HEK293 (cell line): ENCODE results near the gene TTLL3.
A peak's percentile ranks its signal among the peaks of the same experiment; 100 is the strongest.

Experiments
- CTCF ChIA-PET: fragments of 350-600 bp; formaldehyde crosslinking; extraction: SDS; loops from one replicate; lab custom pipeline; 2021; ENCODE audit warnings: antibody characterized with exemption; lab: Yijun Ruan, JAX
- POLR2A ChIA-PET: fragments of 300-600 bp; formaldehyde crosslinking; extraction: SDS; loops from one replicate; lab custom pipeline; 2020; ENCODE audit warnings: antibody characterized with exemption, inconsistent platforms; lab: Yijun Ruan, JAX
- H3K27ac ChIP-seq: fragments of 200-500 bp; sonication (Bioruptor generic); 2 replicates; pipeline ENCODE4 v1.5.1; 2014; ENCODE audit warnings: low read depth, low read length, control low read depth, inconsistent platforms; ENCODE audit errors: extremely low read depth
- H3K36me3 ChIP-seq, 2 experiments: fragments of 200-500 bp in 1 of 2; sonication (Bioruptor generic) in 1 of 2; 1 replicate in 1 of 2; 2 replicates in 1 of 2; pipeline ENCODE4 v1.5.1; 2014 to 2017; ENCODE audit warnings: inconsistent platforms in 2 of 2, low read length in 2 of 2; ENCODE audit not compliant: control insufficient read depth in 2 of 2, insufficient read depth in 1 of 2
- H3K4me1 ChIP-seq: fragments of 200-500 bp; sonication (Bioruptor generic); 2 replicates; pipeline ENCODE4 v1.5.1; 2014; ENCODE audit warnings: mild to moderate bottlenecking, low read length, inconsistent platforms; ENCODE audit not compliant: control insufficient read depth, insufficient read depth
- H3K4me3 ChIP-seq: 2 replicates; pipeline ENCODE4 v1.5.1; 2011; ENCODE audit warnings: low read depth, mild to moderate bottlenecking, control low read depth, low read length, moderate library complexity
- H3K9me3 ChIP-seq: fragments of 200-500 bp; sonication (Bioruptor generic); 2 replicates; pipeline ENCODE4 v1.5.1; 2014; ENCODE audit warnings: low read depth, low read length, inconsistent platforms; ENCODE audit not compliant: control insufficient read depth, insufficient read depth
- GLIS1 ChIP-seq: fragments of 450-650 bp; formaldehyde crosslinking; IDR thresholded peaks from 2 replicates; pipeline ENCODE4 v1.5.1; 2016; ENCODE audit warnings: missing biosample characterization, missing genetic modification characterization
- HOXA7 ChIP-seq: sonication (generic); formaldehyde crosslinking; IDR thresholded peaks from 2 replicates; pipeline ENCODE4 v1.8.1; 2022; ENCODE audit warnings: missing genetic modification reagents, borderline replicate concordance
- TRIM28 ChIP-seq: IDR thresholded peaks from 2 replicates; pipeline ENCODE4 v1.6.1; 2011; ENCODE audit warnings: low read length, control low read depth, borderline replicate concordance
- ZBTB17 ChIP-seq: fragments of 450-650 bp; formaldehyde crosslinking; IDR thresholded peaks from 2 replicates; pipeline ENCODE4 v1.5.1; 2016; ENCODE audit warnings: missing biosample characterization, missing genetic modification characterization
- ZBTB20 ChIP-seq: fragments of 450-650 bp; formaldehyde crosslinking; IDR thresholded peaks from 2 replicates; pipeline ENCODE4 v1.5.1; 2016; ENCODE audit warnings: missing biosample characterization, missing genetic modification characterization
- ZFHX2 ChIP-seq: fragments of 450-650 bp; formaldehyde crosslinking; conservative IDR thresholded peaks from 2 replicates; pipeline ENCODE4 v1.5.1; 2016; ENCODE audit warnings: missing biosample characterization, missing genetic modification characterization
- ZNF311 ChIP-seq: fragments of 450-650 bp; formaldehyde crosslinking; IDR thresholded peaks from 2 replicates; pipeline ENCODE4 v1.5.1; 2017; ENCODE audit warnings: missing biosample characterization, missing genetic modification characterization, borderline replicate concordance
- ZNF416 ChIP-seq: fragments of 450-650 bp; formaldehyde crosslinking; IDR thresholded peaks from 2 replicates; pipeline ENCODE4 v1.5.1; 2016; ENCODE audit warnings: missing biosample characterization, missing genetic modification characterization
- ZNF514 ChIP-seq: fragments of 450-650 bp; formaldehyde crosslinking; IDR thresholded peaks from 2 replicates; pipeline ENCODE4 v1.5.1; 2016; ENCODE audit warnings: missing biosample characterization, missing genetic modification characterization
- ZNF791 ChIP-seq: fragments of 450-650 bp; formaldehyde crosslinking; IDR thresholded peaks from 2 replicates; pipeline ENCODE4 v1.5.1; 2016; ENCODE audit warnings: missing biosample characterization, missing genetic modification characterization
- ZNF792 ChIP-seq: fragments of 450-650 bp; formaldehyde crosslinking; IDR thresholded peaks from 2 replicates; pipeline ENCODE4 v1.5.1; 2016; ENCODE audit warnings: missing biosample characterization, missing genetic modification characterization
- TF ChIP-seq, protein P1 (sequence below): fragments of 450-650 bp; formaldehyde crosslinking; IDR thresholded peaks from 2 replicates; pipeline ENCODE4 v1.5.1; 2016; ENCODE audit warnings: missing biosample characterization, missing genetic modification characterization, low read depth
- TF ChIP-seq, protein P2 (sequence below): fragments of 450-650 bp; formaldehyde crosslinking; IDR thresholded peaks from 2 replicates; pipeline ENCODE4 v1.5.1; 2016; ENCODE audit warnings: missing biosample characterization, missing genetic modification characterization
- TF ChIP-seq, protein P3 (sequence below): fragments of 450-650 bp; formaldehyde crosslinking; IDR thresholded peaks from 2 replicates; pipeline ENCODE4 v1.5.1; 2016; ENCODE audit warnings: missing biosample characterization, missing genetic modification characterization
- TF ChIP-seq, protein P4 (sequence below): fragments of 450-650 bp; formaldehyde crosslinking; IDR thresholded peaks from 2 replicates; pipeline ENCODE4 v1.5.1; 2017; ENCODE audit warnings: missing biosample characterization, missing genetic modification characterization

TTLL3 gene

DNA sequence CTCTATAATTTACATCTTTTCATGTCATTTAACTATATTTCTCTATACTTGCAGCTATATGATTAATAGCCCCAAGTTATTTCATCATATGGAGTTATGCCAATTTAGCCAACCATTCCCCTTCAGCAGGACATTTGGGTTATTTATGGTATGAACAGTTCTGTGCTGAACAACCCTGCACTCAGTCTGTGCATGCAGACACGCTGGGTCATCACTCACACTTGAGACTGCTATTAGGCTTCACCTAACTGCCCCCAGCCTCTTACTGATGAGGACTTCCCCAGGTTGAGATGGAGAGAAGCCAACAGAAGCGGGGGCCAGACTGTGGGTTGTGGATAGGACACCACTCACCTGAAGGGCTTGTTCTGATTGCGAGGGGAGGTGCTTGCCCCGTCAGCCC lies 25.1 kb upstream of the TTLL3 start:
- POLR2A ChIA-PET, result interaction anchor here (1.0 kb wide), 1 partner anchor 15 kb away, joined by 4 read pairs; the partner anchor contains the start of gene CAMK1
- CTCF ChIA-PET, result interaction anchor here (1.5 to 1.9 kb wide), 2 partner anchors 11 to 35 kb away, joined by 3 to 7 read pairs; partner anchors contain the start of gene OGG1
- Histone ChIP-seq H3K27ac (no peak overlapping the region), H3K4me3 (no peak overlapping the region), H3K9me3 (no peaks in the 10 kb centered on the region), H3K36me3 (peaks cover 13 to 84% of the 10 kb centered on the region in 2 experiments; a peak in 2 of 3 replicates), H3K4me1 (no peaks in the 10 kb centered on the region)
- TF ChIP-seq ZNF311 (tag by site-specific recombination), result no peak

DNA sequence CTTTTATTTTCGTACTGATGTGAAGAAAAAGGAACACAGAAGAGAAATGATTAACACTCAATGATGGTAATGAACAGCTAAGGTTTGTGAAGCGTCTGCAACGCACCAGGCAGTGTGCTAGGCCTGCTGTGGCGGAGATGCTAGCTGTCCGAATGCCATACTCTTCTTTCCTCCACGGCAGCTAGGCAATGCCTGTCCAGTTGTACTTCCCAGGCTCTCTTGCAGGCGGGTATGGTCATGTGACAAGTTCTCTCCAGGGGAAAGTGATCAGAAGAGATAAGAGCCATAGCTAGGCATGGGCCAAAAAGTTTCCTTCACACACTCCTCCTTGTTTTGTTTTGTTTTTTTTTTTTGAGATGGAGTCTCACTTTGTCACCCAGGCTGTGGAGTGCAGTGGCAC lies 24.5 kb upstream of the TTLL3 start:
- Histone ChIP-seq H3K9me3 (no peaks in the 10 kb centered on the region), H3K4me3 (no peak overlapping the region), H3K36me3 (peaks cover 13 to 84% of the 10 kb centered on the region in 2 experiments; a peak in 2 of 3 replicates), H3K4me1 (no peaks in the 10 kb centered on the region), H3K27ac (no peak overlapping the region)
- TF ChIP-seq HOXA7 (CRISPR knock-in tag) (no peak), ZNF792 (tag by site-specific recombination) (no peak), ZNF416 (no peak), TRIM28 (no peak), ZNF791 (tag by site-specific recombination) (no peak), ZBTB20 (tag by site-specific recombination) (no peak), ZFHX2 (tag by site-specific recombination) (no peak), ZNF514 (tag by site-specific recombination) (no peak), ZBTB17 (0 out of 2 replicates have a peak, but pooled peaks have one; percentile 22), GLIS1 (tag by site-specific recombination) (peak; percentile 35)
- TF ChIP-seq, protein P1, sequence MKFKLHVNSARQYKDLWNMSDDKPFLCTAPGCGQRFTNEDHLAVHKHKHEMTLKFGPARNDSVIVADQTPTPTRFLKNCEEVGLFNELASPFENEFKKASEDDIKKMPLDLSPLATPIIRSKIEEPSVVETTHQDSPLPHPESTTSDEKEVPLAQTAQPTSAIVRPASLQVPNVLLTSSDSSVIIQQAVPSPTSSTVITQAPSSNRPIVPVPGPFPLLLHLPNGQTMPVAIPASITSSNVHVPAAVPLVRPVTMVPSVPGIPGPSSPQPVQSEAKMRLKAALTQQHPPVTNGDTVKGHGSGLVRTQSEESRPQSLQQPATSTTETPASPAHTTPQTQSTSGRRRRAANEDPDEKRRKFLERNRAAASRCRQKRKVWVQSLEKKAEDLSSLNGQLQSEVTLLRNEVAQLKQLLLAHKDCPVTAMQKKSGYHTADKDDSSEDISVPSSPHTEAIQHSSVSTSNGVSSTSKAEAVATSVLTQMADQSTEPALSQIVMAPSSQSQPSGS (tag by site-specific recombination), result no peak
- TF ChIP-seq, protein P2, sequence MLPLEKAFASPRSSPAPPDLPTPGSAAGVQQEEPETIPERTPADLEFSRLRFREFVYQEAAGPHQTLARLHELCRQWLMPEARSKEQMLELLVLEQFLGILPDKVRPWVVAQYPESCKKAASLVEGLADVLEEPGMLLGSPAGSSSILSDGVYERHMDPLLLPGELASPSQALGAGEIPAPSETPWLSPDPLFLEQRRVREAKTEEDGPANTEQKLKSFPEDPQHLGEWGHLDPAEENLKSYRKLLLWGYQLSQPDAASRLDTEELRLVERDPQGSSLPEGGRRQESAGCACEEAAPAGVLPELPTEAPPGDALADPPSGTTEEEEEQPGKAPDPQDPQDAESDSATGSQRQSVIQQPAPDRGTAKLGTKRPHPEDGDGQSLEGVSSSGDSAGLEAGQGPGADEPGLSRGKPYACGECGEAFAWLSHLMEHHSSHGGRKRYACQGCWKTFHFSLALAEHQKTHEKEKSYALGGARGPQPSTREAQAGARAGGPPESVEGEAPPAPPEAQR, result no peak
- TF ChIP-seq, protein P3, sequence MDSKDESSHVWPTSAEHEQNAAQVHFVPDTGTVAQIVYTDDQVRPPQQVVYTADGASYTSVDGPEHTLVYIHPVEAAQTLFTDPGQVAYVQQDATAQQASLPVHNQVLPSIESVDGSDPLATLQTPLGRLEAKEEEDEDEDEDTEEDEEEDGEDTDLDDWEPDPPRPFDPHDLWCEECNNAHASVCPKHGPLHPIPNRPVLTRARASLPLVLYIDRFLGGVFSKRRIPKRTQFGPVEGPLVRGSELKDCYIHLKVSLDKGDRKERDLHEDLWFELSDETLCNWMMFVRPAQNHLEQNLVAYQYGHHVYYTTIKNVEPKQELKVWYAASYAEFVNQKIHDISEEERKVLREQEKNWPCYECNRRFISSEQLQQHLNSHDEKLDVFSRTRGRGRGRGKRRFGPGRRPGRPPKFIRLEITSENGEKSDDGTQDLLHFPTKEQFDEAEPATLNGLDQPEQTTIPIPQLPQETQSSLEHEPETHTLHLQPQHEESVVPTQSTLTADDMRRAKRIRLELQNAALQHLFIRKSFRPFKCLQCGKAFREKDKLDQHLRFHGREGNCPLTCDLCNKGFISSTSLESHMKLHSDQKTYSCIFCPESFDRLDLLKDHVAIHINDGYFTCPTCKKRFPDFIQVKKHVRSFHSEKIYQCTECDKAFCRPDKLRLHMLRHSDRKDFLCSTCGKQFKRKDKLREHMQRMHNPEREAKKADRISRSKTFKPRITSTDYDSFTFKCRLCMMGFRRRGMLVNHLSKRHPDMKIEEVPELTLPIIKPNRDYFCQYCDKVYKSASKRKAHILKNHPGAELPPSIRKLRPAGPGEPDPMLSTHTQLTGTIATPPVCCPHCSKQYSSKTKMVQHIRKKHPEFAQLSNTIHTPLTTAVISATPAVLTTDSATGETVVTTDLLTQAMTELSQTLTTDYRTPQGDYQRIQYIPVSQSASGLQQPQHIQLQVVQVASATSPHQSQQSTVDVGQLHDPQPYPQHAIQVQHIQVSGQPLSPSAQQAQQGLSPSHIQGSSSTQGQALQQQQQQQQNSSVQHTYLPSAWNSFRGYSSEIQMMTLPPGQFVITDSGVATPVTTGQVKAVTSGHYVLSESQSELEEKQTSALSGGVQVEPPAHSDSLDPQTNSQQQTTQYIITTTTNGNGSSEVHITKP (tag by site-specific recombination), result no peak
- TF ChIP-seq, protein P4, sequence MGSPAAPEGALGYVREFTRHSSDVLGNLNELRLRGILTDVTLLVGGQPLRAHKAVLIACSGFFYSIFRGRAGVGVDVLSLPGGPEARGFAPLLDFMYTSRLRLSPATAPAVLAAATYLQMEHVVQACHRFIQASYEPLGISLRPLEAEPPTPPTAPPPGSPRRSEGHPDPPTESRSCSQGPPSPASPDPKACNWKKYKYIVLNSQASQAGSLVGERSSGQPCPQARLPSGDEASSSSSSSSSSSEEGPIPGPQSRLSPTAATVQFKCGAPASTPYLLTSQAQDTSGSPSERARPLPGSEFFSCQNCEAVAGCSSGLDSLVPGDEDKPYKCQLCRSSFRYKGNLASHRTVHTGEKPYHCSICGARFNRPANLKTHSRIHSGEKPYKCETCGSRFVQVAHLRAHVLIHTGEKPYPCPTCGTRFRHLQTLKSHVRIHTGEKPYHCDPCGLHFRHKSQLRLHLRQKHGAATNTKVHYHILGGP (tag by site-specific recombination), result no peak
- ChIA-PET POLR2A (interaction anchor here (1.0 kb wide), 1 partner anchor 16 kb away, joined by 4 read pairs; the partner anchor contains the start of gene CAMK1), CTCF (interaction anchor here (1.3 to 1.9 kb wide), 3 partner anchors 10 to 36 kb away, joined by 3 to 7 read pairs (median 4); partner anchors contain the start of gene OGG1)
